ENCODE data around the gene CCDC102B. TPM values are rescaled to one million over a fixed set of nuclear protein-coding genes. Genes with fewer than 3 reads are reported as not detected.
"Not testable (repeated sequence)": the region's sequence is repeated elsewhere in the genome, so short reads cannot be mapped to it uniquely, and the experiment has no call there.

The CCDC102B gene
- total RNA-seq, result 54.6 TPM

- peak; percentile 67 for DNase-seq
Observed at GRCh38 chr18:68797871-68798270, at the start of gene CCDC102B. Gene CCDC102B (plus strand): TSS chr18:68798080. CDS start chr18:68836764, 38,684 bp downstream.

- peak; percentile 64 for DNase-seq
Observed at GRCh38 chr18:68757126-68757525, 40.8 kb upstream of the CCDC102B start.

- no peak for DNase-seq
Observed at GRCh38 chr18:68759308-68759707, 38.6 kb upstream of the CCDC102B start.

GRCh38 chr18:68763083-68763482 is 34.8 kb upstream of the CCDC102B start:
- DNase-seq, result no peak

- DNase-seq, result no peak
Observed at GRCh38 chr18:68764016-68764415, 33.9 kb upstream of the CCDC102B start.

- no peak for DNase-seq
Observed at GRCh38 chr18:68766433-68766832, 31.4 kb upstream of the CCDC102B start.

GRCh38 chr18:68769461-68769860 is 28.4 kb upstream of the CCDC102B start:
- DNase-seq, result peak; percentile 53

- DNase-seq, result no peak
Observed at GRCh38 chr18:68772268-68772667, 25.6 kb upstream of the CCDC102B start.

GRCh38 chr18:68778280-68778886 is 19.5 kb upstream of the CCDC102B start:
- no peak for DNase-seq

GRCh38 chr18:68779169-68779568 is 18.7 kb upstream of the CCDC102B start:
- no peak for DNase-seq

- peak; percentile 52 for DNase-seq
Observed at GRCh38 chr18:68780802-68781635, 16.9 kb upstream of the CCDC102B start.

GRCh38 chr18:68783506-68783905 is 14.4 kb upstream of the CCDC102B start:
- DNase-seq, result no peak

- DNase-seq, result no peak
Observed at GRCh38 chr18:68784071-68784470, 13.8 kb upstream of the CCDC102B start.

GRCh38 chr18:68790290-68790689 is 7.6 kb upstream of the CCDC102B start:
- not testable (repeated sequence) for DNase-seq

GRCh38 chr18:68791801-68792200 is 6.1 kb upstream of the CCDC102B start:
- no peak for DNase-seq

- no peak for DNase-seq
Observed at GRCh38 chr18:68793951-68794350, 3.9 kb upstream of the CCDC102B start.

GRCh38 chr18:68796936-68797690 is 767 bp upstream of the CCDC102B start:
- DNase-seq, result peak; percentile 29

- DNase-seq, result no peak
Observed at GRCh38 chr18:68800075-68800474, 2.2 kb downstream of the CCDC102B start.

- peak; percentile 93 for DNase-seq
Observed at GRCh38 chr18:68803356-68803755, 5.5 kb downstream of the CCDC102B start.

GRCh38 chr18:68817584-68817983 is 19.7 kb downstream of the CCDC102B start:
- DNase-seq, result no peak

GRCh38 chr18:68818584-68818983 is 20.7 kb downstream of the CCDC102B start:
- peak; percentile 4 for DNase-seq

- no peak for DNase-seq
Observed at GRCh38 chr18:68822926-68823325, 25.0 kb downstream of the CCDC102B start.

- DNase-seq, result no peak
Observed at GRCh38 chr18:68826121-68826520, 28.2 kb downstream of the CCDC102B start.

Data from skin of body (tissue), 2 donors.